GOT3 (cell line): ENCODE measurements around the gene ENTHD1.
"Not testable (repeated sequence)": the region's sequence is repeated elsewhere in the genome, so short reads cannot be mapped to it uniquely, and the experiment has no call there.

Experiments
- DNase-seq: peaks from one replicate; lab custom pipeline; 2025; ENCODE audit warnings: mixed read lengths; lab: John Stamatoyannopoulos, UW

The ENTHD1 gene

DNA sequence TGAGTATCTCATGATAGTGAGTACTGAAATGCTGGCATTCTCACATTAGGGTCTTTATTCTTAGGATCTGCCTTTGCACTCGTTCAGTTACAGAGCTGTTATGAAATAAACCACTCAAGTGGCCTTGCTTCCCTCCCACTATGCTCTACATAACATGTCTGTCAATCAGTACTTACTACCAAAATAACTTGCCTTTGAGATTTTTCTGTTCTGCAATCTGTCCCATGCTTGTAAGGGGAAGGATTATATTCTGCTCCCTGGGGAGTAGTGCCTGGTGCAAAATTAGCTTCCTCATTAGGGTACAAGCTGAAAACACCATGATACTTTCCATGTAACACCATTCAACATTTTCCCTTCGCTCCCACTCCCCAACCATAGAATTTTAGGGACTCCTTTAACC is 5.4 kb upstream of the ENTHD1 start:
- no peak for DNase-seq

DNA sequence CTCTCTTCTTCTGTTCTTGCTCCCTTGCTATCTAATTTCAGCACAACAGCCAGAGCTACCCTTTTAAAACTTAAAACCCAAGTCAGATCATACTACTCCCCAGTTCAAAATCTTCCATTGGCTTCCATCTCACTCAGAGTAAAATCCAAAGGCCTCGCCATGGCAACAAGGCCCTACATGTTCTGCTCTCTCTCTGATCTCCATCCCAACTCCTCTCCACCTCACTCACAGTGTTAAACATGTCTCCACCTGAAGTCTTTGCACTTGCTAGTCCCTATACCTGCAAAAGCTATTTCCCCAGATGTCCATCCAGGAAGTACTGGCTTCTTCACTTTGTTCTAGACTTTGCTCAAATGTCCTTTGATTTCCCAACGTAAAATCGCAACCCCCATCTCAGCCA is 4.3 kb upstream of the ENTHD1 start:
- no peak for DNase-seq

DNA sequence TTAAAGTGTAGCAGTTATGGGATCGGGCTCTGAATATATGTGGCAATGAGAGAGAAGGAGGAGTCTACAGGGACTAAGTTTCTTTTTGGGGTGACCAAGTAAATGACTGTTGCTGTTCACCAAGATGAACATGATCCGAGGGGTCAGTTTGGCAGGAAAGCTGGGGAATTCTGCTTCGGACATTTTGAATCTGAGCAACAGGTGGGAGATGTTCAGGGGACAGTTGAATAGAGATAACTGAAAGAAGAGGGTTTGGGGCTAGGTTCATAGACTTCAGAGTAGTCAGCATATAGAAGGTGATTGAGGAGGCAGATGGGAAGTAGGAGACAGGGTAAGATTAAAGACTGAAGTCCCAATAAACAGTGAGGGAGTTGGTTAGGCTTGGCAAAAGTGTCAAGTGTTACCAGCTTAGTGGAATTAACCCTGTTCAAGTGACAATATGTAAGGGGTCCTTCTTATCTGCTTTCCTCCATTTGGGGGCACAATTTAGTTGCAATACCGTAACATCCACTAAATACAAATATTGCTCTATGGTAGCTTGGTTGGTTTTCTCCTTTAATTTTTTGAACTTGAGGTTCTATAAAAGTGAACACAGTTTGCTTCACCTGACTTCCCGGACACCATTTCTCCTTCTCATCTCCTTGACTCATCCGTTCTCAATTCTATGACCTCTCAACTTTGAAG is 2.9 kb upstream of the ENTHD1 start:
- no peak for DNase-seq

DNA sequence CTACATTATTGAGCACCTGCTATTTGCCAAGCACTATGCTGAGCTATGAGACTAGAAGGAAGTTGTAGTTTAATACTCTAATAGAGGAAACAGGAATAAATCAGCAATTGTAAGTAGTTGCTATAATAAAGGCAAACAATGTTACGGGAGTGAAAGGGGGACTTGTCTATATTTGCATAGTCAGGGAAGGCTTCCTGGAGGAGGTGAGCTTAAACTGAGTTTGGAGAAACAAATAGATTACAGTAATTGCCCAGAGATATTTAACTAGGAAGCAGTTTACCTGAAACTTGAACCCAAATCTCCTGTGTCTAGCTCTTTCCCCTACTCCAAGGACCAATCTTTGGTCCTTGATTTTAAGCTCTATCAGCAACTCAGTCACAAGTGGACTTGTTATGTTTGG is 2.1 kb upstream of the ENTHD1 start:
- no peak for DNase-seq

DNA sequence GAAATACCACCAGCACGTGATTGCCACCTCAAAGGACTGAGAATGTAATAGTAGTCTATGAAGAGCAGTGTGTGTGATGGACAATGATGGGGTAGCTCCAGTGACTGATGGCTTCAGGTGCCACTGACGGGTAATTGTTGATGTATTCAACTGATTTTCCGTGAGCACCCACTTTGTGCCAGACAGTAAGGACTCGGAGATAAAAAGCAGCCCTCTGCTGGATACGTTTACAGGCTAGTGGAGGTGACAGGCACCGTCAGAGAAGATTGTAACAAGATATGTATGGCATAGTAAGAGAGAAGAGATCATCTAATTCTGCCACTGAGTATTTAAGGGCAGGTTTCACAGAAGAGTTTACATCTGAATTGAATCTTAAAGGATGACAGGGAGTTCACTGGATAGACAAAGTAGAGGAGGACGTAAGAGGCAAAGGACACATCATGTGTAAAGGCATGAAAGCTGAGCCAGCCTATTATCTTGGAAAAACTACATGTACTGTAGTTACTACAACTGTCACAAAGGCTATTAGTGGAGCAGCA is 1.1 kb upstream of the ENTHD1 start:
- DNase-seq, result no peak

GRCh38 chr22:39889924-39890323 is 3.6 kb downstream of the ENTHD1 start:
- DNase-seq, result not testable (repeated sequence)

- DNase-seq, result no peak
Observed at GRCh38 chr22:39883057-39883456, 10.5 kb downstream of the ENTHD1 start.

- no peak for DNase-seq
Observed at GRCh38 chr22:39880722-39881121, 12.8 kb downstream of the ENTHD1 start.

GRCh38 chr22:39877079-39877845 is 16.3 kb downstream of the ENTHD1 start:
- DNase-seq, result no peak

DNA sequence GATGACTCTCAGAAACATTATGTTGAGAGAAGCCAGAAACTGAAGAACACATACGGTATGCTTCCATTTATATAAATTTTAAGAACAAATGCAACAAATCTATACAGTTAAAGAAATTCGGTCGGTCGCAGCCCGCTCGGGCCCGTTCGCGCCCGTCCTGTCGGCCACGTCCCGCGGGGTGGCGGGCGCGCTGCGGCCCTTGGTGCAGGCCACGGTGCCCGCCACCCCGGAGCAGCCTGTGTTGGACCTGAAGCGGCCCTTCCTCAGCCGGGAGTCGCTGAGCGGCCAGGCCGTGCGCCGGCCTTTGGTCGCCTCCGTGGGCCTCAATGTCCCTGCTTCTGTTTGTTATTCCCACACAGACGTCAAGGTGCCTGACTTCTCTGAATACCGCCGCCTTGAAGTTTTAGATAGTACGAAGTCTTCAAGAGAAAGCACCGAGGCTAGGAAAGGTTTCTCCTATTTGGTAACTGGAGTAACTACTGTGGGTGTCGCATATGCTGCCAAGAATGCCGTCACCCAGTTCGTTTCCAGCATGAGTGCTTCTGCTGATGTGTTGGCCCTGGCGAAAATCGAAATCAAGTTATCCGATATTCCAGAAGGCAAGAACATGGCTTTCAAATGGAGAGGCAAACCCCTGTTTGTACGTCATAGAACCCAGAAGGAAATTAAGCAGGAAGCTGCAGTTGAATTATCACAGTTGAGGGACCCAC is 18.2 kb downstream of the ENTHD1 start:
- not testable (repeated sequence) for DNase-seq

DNA sequence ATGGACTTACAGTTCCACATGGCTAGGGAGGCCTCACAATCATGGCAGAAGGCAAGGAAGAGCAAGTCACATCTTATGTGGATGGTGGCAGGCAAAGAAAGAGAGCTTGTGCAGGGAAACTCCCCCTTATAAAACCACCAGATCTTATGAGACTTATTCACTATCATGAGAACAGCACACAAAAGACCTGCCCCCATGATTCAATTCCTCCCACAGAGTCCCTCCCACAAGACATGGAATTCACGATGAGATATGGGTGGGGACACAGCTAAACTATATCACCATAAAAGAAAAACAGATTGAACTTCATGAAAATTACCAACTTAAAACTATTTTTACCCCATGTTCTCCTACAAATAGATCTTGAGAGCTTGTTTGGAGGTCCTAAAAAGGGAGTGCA is 19.6 kb downstream of the ENTHD1 start:
- DNase-seq, result no peak

- DNase-seq, result no peak
Observed at GRCh38 chr22:39872548-39872947, 21.0 kb downstream of the ENTHD1 start.

GRCh38 chr22:39871008-39871798 is 22.4 kb downstream of the ENTHD1 start:
- DNase-seq, result no peak

DNA sequence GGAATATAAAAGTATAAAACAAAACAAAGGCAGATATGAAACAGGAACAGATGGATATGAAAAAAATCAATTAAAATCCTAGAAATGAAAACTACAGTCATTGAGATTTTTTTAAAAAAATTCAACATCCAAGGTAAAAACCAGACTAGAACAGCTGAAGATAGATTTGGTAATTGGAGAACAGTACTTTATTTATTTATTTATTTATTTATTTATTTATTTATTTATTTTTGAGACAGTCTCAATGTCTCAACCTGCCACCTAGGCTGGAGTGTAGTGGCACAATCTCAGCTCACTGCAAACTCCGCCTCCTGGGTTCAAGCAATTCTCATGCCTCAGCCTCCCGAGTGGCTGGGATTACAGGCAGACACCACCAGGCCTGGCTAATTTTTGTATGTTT is 23.8 kb downstream of the ENTHD1 start:
- not testable (repeated sequence) for DNase-seq

DNA sequence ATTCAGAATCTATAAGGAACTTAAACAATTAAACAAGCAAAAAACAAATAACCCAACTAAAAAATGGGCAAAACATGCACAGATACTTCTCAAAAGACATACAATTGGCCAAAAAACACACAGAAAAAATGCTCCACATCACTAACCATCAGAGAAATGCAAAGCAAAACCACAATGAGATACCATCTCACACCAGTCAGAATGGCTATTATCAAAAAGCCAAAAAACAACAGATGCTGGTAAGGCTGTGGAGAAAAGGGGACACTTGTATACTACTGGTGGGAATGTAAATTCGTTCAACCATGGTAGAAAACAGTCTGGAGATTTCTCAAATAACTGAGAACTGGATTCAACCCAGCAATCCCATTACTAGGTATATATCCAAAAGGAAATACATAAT is 24.8 kb downstream of the ENTHD1 start:
- no peak for DNase-seq

- DNase-seq, result no peak
Observed at GRCh38 chr22:39859903-39860588, 33.5 kb downstream of the ENTHD1 start.

DNA sequence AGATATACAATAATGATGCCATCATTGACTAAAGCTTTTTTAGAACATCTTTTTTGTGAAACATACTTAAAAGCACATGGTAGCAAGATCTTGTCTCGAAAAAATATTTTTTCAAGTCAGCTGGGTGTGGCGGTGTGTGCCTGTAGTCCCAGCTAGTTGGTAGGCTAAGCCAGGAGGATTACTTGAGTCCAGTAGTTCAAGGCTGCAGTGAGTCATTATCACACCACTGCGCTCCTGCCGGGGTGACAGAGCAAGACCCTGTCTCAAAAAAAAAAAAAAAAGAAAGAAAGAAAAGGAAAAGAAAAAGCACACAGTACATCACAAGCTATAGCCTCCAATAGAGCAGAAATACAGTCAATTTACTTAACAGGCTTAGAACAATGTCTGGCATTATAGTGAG is 37.0 kb downstream of the ENTHD1 start:
- DNase-seq, result no peak

GRCh38 chr22:39852799-39853198 is 40.8 kb downstream of the ENTHD1 start:
- no peak for DNase-seq

DNA sequence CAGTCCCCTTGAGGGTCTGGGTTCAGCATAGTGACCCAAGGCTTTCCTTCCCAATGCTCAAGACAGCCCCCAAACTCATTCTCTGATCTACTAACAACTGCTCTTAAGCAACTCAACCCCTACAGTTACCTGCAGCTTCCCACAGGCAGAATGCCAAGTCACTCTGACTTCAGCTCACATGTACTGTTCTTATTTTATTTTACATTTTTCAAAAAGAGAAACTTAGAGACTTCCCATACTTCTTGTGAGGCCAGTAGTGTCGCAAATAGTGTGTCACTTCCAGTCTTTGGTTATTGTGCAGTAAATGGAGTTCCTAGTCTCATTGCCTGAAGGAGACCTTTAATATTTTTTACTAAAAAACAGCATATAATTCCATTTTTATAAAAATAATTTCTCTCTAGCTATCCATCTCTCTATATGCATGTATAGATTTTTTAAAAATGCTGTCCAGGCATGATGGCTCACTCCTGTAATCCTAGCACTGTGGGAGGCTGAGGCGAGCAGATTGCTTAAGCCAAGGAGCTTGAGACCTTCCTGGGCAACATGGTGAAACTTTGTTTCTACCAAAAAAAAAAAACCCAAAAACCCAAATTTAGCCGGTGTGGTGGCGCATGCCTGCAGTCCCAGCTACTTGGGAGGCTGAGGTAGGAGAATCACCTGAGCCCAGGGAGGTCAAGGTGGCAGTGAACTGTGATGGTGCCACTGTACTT is 41.8 kb downstream of the ENTHD1 start:
- no peak for DNase-seq

GRCh38 chr22:39847477-39847876 is 46.1 kb downstream of the ENTHD1 start:
- DNase-seq, result no peak

DNA sequence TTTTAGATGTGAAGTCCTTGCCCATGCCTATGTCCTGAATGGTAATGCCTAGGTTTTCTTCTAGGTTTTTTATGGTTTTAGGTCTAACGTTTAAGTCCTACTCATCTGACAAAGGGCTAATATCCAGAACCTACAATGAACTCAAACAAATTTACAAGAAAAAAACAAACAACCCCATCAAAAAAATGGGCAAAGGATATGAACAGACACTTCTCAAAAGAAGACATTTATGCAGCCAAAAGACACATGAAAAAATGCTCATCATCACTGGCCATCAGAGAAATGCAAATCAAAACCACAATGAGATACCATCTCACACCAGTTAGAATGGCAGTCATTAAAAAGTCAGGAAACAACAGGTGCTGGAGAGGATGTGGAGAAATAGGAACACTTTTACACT is 47.0 kb downstream of the ENTHD1 start:
- not testable (repeated sequence) for DNase-seq
